Measurements from ENCODE around the gene SPAG17. TPM values are rescaled to one million over a fixed set of nuclear protein-coding genes. Genes with fewer than 3 reads are reported as not detected.

Gene SPAG17
- total and polyA plus RNA-seq, 2 of the 13 experiments (the other 11 are each of a cell fraction or from before 2014, with no cell fraction given), result not detected

- FAIRE-seq, result no peak
- WGBS (ENCODE audit: low lambda C conversion rate), result 36% methylated on average over 2 of the region's 3 CpGs
Observed at GRCh38 chr1:118047650-118048224, 137.3 kb downstream of the SPAG17 start.

More at GRCh38 chr1:118047650-118048224, 137.3 kb downstream of the SPAG17 start:
- CTCF ChIA-PET (ENCODE audit: low intra/inter-chr PET ratio, low total read pairs), result no interaction called here
- Histone ChIP-seq H3K36me3 (replicated peaks in 1 of 2; ENCODE audit: control insufficient read depth in 1 of 2, insufficient read depth in 2 of 2, low read length in 2 of 2) (no peaks in the 10 kb centered on the region), H3K4me3 (replicated peaks in 1 of 3; ENCODE audit: insufficient read depth in 1 of 3, low read depth in 2 of 3, low read length in 3 of 3) (no peak overlapping the region), H3K9ac (ENCODE audit: insufficient read depth, low read depth, low read length) (no peak overlapping the region), H3K27me3 (ENCODE audit: control insufficient read depth in 1 of 2, insufficient read depth in 2 of 2, low read length in 2 of 2) (no peaks in the 10 kb centered on the region; a peak in 1 of 5 replicates), H3K27ac (ENCODE audit: extremely low read length, insufficient read depth, low read length) (no peak overlapping the region), H3K9me3 (ENCODE audit: low read length) (no peaks in the 10 kb centered on the region), H3K4me1 (ENCODE audit: insufficient read depth, low read length) (no peaks in the 10 kb centered on the region), H4K20me1 (ENCODE audit: insufficient read depth, low read length) (no peaks in the 10 kb centered on the region), H2AFZ (ENCODE audit: low read length) (no peak overlapping the region), H3K4me2 (ENCODE audit: low read depth, low read length) (no peak overlapping the region), H3K79me2 (ENCODE audit: insufficient read depth, low read length) (no peaks in the 10 kb centered on the region)
- POLR2A ChIA-PET, result no interaction called here
- DNase-seq (ENCODE audit: low spot score) (no peak), ATAC-seq (no peak)
- no TSS peak for BruUV-seq (replicated peaks)
- intact Hi-C loops (cut with micrococcal nuclease; ENCODE audit: unreplicated experiment) (no loop called here), in situ Hi-C loops (cut with HindIII; ENCODE audit: extremely low pct_ligation_motif_present, low pct_unique_long_range_greater_than_20kb) (no loop called here)
- no peak for TF ChIP-seq ESRRA (CRISPR knock-in tag; IDR thresholded peaks at IDR 0.05; ENCODE audit: low read depth)
- no peak for TF ChIP-seq FOXP4 (CRISPR knock-in tag; IDR thresholded peaks at IDR 0.05)
- no peak for TF ChIP-seq ZFP82 (CRISPR knock-in tag; IDR thresholded peaks at IDR 0.05; ENCODE audit: borderline replicate concordance)
- no peak for TF ChIP-seq MAFK (conservative IDR thresholded peaks at IDR 0.05 in 1 of 2, IDR thresholded peaks at IDR 0.05 in 1 of 2; ENCODE audit: low read length in 2 of 2)
- no peak for TF ChIP-seq ZNF468 (CRISPR knock-in tag; IDR thresholded peaks at IDR 0.05)
- no peak for TF ChIP-seq ZFP36L1 (CRISPR knock-in tag; IDR thresholded peaks at IDR 0.05)
- TF ChIP-seq ZNF549 (CRISPR knock-in tag; IDR thresholded peaks at IDR 0.05), result no peak
- no peak for TF ChIP-seq GLMP (CRISPR knock-in tag; IDR thresholded peaks at IDR 0.05; ENCODE audit: borderline replicate concordance)
- no peak for TF ChIP-seq KMT2A (CRISPR knock-in tag; IDR thresholded peaks at IDR 0.05)
- no peak for TF ChIP-seq ZNF44 (CRISPR knock-in tag; IDR thresholded peaks at IDR 0.05)
- TF ChIP-seq ARHGAP35 (CRISPR knock-in tag; IDR thresholded peaks at IDR 0.05; ENCODE audit: borderline replicate concordance), result no peak
